ENCODE measurements around the gene IFNAR2. TPM values are rescaled to one million over a fixed set of nuclear protein-coding genes. Genes with fewer than 3 reads are reported as not detected.

The IFNAR2 gene
- total RNA-seq, 1 donor from 2014 or later, result 20.3 TPM

DNA sequence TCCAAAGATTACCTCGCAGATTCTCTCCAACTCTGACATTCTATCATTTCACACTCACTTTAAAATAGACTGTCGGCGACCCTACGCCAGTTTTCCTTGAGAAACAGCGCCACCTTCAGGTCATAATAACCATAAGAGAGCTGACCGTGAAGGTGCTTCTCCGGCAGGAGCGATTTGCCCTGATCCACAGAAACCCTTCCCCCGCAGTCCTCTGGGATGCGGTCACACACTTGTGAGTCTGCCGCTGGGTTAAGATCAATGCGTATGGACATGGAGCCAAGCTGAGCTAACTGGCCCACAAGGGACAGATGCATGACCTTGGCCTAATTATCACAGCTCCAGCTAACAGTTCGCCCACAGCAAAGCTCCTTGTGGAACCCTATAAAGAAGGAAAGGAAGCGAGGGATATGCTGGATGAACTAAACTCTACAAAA is 32.8 kb upstream of the IFNAR2 start:
- Mint-ChIP-seq H3K27ac (no peak overlapping the region), H3K27me3 (ENCODE audit: low read depth) (peaks cover 35% of the 10 kb centered on the region), H3K4me3 (no peak overlapping the region), H3K9me3 (no peaks in the 10 kb centered on the region), H3K4me1 (peaks cover 23% of the 10 kb centered on the region), H3K36me3 (no peaks in the 10 kb centered on the region)
- peak; percentile 96 for TF ChIP-seq CTCF (IDR thresholded peaks at IDR 0.05; ENCODE audit: unreplicated experiment)
- DNase-seq (ENCODE audit: low spot score in 2 of 2, unreplicated experiment in 2 of 2), result peak in 1 of 2 experiments; percentile 70

DNA sequence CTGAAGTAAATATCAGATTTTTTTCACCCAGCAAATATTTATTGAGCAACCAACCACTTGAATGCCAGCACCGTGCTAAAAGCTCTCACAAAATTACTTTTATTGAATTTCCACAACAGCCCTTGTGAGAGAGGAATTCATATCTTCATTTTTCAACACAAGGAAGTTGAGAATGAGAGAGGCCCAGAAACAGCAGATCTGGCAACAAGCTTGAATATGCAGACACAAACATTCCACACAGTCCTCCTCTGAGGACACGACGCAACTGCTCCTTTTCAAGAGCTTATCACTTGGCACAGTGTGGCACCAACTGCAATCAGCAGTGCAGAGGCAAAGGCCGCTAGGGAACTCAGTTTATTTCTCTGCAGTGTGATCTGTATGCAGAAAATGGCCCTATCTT is 32.2 kb upstream of the IFNAR2 start:
- H3K27ac Mint-ChIP-seq, result no peak overlapping the region
- H3K4me1 Mint-ChIP-seq, result peaks cover 23% of the 10 kb centered on the region
- no peaks in the 10 kb centered on the region for H3K36me3 Mint-ChIP-seq
- H3K9me3 Mint-ChIP-seq, result no peaks in the 10 kb centered on the region
- no peak for TF ChIP-seq CTCF (IDR thresholded peaks at IDR 0.05; ENCODE audit: unreplicated experiment)
- H3K4me3 Mint-ChIP-seq, result no peak overlapping the region
- peaks cover 34% of the 10 kb centered on the region for H3K27me3 Mint-ChIP-seq (ENCODE audit: low read depth)
- no peak for DNase-seq (ENCODE audit: low spot score in 2 of 2, unreplicated experiment in 2 of 2)

DNA sequence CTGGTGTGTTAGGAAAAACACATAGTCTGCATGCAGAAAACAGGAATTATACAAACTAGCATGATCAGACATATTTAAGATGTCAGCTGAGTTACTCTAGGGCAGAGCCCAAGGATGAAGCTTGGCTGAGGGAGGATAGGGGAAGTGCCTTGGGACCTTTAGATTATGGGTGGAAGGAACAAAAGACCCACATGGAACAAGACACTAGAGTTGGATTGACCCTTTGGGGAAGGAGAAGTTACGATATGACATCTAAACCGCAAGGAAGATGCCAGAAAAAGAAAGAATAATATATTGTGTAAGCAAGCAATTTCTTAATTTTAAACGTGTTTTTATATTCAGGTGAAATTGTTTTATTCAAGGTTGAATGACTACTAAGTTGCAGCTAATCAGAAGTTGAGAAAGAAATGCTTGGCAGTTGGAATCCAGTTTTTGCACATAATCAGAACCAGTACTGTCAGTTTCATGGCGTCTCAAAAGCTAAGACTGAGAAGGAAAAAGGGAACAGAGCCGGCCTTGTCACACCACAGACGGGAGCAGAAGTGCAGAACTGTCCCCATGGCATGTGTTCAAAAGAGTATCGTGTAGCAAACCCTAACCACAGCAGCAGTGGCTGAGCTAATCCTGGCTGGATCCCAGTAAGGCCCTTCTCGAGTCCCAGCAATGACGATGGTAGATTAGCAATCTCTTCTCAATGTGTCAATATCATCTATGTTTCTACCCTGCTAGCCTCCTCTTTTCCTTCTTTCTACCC is 31.2 kb upstream of the IFNAR2 start:
- no peaks in the 10 kb centered on the region for H3K36me3 Mint-ChIP-seq
- peaks cover 28% of the 10 kb centered on the region for H3K27me3 Mint-ChIP-seq (ENCODE audit: low read depth)
- H3K4me1 Mint-ChIP-seq, result peaks cover 24% of the 10 kb centered on the region
- TF ChIP-seq CTCF (IDR thresholded peaks at IDR 0.05; ENCODE audit: unreplicated experiment), result no peak
- H3K9me3 Mint-ChIP-seq, result no peaks in the 10 kb centered on the region
- DNase-seq (ENCODE audit: low spot score in 2 of 2, unreplicated experiment in 2 of 2), result no peak
- no peak overlapping the region for H3K4me3 Mint-ChIP-seq
- H3K27ac Mint-ChIP-seq, result no peak overlapping the region

DNA sequence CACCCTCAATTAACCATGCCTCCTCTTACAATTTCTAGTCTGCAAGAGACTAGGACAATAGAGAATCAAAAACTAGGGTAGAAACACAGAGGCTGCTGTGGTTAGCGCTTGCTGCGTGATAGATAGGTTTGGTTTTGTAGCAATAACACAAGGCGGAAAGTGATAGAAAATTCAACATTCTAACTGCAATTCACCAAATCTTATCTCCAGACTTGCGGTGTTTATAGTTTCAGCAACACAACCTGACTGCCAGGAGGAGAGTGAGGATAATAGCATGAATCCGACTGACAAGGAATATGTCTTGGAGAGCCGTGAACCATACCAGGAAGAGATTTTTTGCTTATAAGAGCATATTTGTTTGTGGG is 30.7 kb upstream of the IFNAR2 start:
- no peaks in the 10 kb centered on the region for H3K36me3 Mint-ChIP-seq
- H3K4me3 Mint-ChIP-seq, result no peak overlapping the region
- no peak for DNase-seq (ENCODE audit: low spot score in 2 of 2, unreplicated experiment in 2 of 2)
- H3K9me3 Mint-ChIP-seq, result no peaks in the 10 kb centered on the region
- H3K4me1 Mint-ChIP-seq, result peaks cover 28% of the 10 kb centered on the region
- H3K27ac Mint-ChIP-seq, result no peak overlapping the region
- H3K27me3 Mint-ChIP-seq (ENCODE audit: low read depth), result peaks cover 25% of the 10 kb centered on the region
- no peak for TF ChIP-seq CTCF (IDR thresholded peaks at IDR 0.05; ENCODE audit: unreplicated experiment)

DNA sequence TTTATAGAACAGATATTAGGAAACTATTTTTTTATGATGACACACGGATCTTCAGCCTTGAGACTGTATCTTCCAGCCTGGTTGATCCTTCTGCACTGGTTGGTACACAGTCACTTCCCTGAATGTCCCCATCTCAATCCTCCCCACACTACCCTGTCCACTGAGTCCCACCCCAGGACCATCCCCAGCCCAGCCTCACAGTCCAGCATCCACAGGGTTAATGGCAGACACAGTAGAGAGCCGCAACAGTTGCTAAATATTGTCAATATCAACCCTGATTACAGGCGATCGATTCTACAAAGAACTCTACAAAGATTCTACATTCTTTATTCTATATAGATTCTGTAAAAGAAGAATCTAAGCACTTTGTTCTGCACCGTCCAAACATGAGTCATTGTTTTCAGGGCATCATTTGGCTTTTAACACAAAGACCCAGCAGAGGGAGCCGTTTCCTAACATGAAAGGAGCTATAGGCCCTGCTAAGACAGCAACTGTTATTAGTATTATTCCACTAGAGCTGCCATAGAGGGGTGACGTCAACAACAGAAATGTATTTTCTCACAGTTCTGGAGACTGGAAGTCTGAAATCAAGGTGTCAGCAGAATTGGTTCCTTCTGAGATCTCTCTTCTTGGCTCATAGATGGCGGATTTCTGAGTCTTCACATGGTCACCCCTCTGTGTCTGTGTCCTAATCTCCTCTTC is 30.1 kb upstream of the IFNAR2 start:
- TF ChIP-seq CTCF (IDR thresholded peaks at IDR 0.05; ENCODE audit: unreplicated experiment), result peak; percentile 50
- H3K36me3 Mint-ChIP-seq, result no peaks in the 10 kb centered on the region
- peak; percentile 48 to 79 for DNase-seq (ENCODE audit: low spot score in 2 of 2, unreplicated experiment in 2 of 2)
- peaks cover 25% of the 10 kb centered on the region for H3K27me3 Mint-ChIP-seq (ENCODE audit: low read depth)
- H3K4me1 Mint-ChIP-seq, result peaks cover 30% of the 10 kb centered on the region
- no peak overlapping the region for H3K4me3 Mint-ChIP-seq
- peak overlapping the region; percentile 30 for H3K27ac Mint-ChIP-seq
- no peaks in the 10 kb centered on the region for H3K9me3 Mint-ChIP-seq

Measured in mesothelial cell of epicardium (in vitro differentiated cells).